Activated CD4-positive, alpha-beta T cell treated with anti-CD3 and anti-CD28 coated beads, Interleukin-2, amount 10 ng/mL, durations not matched to agents 7 days and 5 days (primary cell): ENCODE results near the gene CACNA2D1. TPM values are rescaled to one million over a fixed set of nuclear protein-coding genes. Genes with fewer than 3 reads are reported as not detected.

Source experiments
- CTCF ChIA-PET: fragments of 350-600 bp; sonication (Branson Sonifier 250); formaldehyde crosslinking; loops from one replicate; lab custom pipeline; 2021; ENCODE audit warnings: antibody characterized with exemption; lab: Charles Lee
- POLR2A ChIA-PET: fragments of 350-600 bp; sonication (Branson Sonifier 250); formaldehyde crosslinking; loops from one replicate; lab custom pipeline; 2021; ENCODE audit warnings: antibody characterized with exemption; lab: Charles Lee
- DNase-seq: peaks from one replicate; pipeline ENCODE4 v3.0.0-alpha.2; 2020
- H3K27ac Mint-ChIP-seq: one replicate; pipeline ENCODE4 v1.8.0; 2021; ENCODE audit warnings: mild to moderate bottlenecking, moderate library complexity, mixed read lengths
- H3K27me3 Mint-ChIP-seq: one replicate; pipeline ENCODE4 v1.8.0; 2021; ENCODE audit warnings: mixed read lengths
- H3K36me3 Mint-ChIP-seq: one replicate; pipeline ENCODE4 v1.8.0; 2021; ENCODE audit warnings: low read depth, mixed read lengths
- H3K4me1 Mint-ChIP-seq: one replicate; pipeline ENCODE4 v1.8.0; 2021; ENCODE audit warnings: mixed read lengths
- H3K4me3 Mint-ChIP-seq: one replicate; pipeline ENCODE4 v1.8.0; 2021; ENCODE audit warnings: mild to moderate bottlenecking, moderate library complexity, mixed read lengths
- H3K9me3 Mint-ChIP-seq: one replicate; pipeline ENCODE4 v1.8.0; 2021; ENCODE audit warnings: mixed read lengths
- total RNA-seq, 2 experiments: library from RNA; stranded (reverse); gene quantifications; one replicate each; pipeline ENCODE4 v1.2.3, GENCODE V29; 2021

Gene CACNA2D1
- total RNA-seq, 2 experiments from 2014 or later, result not detected

- CTCF ChIA-PET, result no interaction called here
- no peak for DNase-seq
- Mint-ChIP-seq H3K9me3 (no peaks in the 10 kb centered on the region), H3K27me3 (no peaks in the 10 kb centered on the region), H3K27ac (no peak overlapping the region), H3K36me3 (no peaks in the 10 kb centered on the region), H3K4me3 (no peak overlapping the region), H3K4me1 (no peaks in the 10 kb centered on the region)
- POLR2A ChIA-PET, result no interaction called here
Measured at GRCh38 chr7:82235713-82236112, 207.9 kb downstream of the CACNA2D1 start.

- Mint-ChIP-seq H3K27me3 (no peaks in the 10 kb centered on the region), H3K9me3 (no peaks in the 10 kb centered on the region), H3K27ac (no peak overlapping the region), H3K4me3 (no peak overlapping the region), H3K4me1 (no peaks in the 10 kb centered on the region), H3K36me3 (no peaks in the 10 kb centered on the region)
- ChIA-PET CTCF (no interaction called here), POLR2A (no interaction called here)
- DNase-seq, result no peak
Measured at GRCh38 chr7:82234457-82235049, 209.0 kb downstream of the CACNA2D1 start.

DNA sequence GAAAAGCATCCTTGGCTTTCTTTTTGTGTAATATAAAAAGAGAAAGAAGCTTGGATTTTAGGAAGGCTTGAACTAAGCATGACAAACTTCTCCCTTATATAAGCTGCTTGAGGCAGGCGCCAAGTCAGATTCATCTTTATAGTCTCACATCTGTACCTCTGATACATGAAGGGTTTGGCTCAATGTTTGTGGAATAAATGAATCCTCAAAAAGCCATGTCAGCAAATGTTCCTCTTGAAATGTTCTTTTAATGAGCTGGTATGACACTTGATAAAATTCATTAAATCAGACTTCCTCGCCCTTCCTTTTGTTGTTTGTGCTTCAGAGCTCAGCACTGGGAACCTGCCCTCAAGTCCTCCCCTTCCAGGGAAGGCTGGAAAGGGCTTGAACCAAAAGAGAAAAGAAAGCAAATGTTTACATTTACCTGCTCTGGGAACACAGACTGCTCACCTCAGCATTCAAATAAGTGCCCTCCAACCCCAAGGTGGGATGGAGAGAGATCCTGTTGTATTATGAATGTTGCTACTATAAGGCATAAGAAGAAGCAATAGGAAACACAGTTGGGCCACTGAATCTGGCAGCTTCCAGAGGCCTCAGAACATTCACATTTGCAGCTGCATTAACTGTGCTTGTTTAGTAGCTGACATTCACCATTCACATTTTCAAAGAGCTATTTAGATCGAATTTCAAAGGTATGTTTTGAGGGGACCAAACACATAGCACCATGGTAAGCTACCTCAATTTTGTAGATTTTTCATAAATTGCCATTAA, 212.6 kb downstream of the CACNA2D1 start:
- Mint-ChIP-seq H3K4me3 (no peak overlapping the region), H3K27me3 (no peaks in the 10 kb centered on the region), H3K4me1 (no peaks in the 10 kb centered on the region), H3K27ac (no peak overlapping the region), H3K9me3 (no peaks in the 10 kb centered on the region), H3K36me3 (no peaks in the 10 kb centered on the region)
- ChIA-PET CTCF (no interaction called here), POLR2A (interaction anchor here (0.7 kb wide), 1 partner anchor 13 kb away, joined by 3 read pairs; no protein-coding TSS in a partner anchor)
- DNase-seq, result no peak

DNA sequence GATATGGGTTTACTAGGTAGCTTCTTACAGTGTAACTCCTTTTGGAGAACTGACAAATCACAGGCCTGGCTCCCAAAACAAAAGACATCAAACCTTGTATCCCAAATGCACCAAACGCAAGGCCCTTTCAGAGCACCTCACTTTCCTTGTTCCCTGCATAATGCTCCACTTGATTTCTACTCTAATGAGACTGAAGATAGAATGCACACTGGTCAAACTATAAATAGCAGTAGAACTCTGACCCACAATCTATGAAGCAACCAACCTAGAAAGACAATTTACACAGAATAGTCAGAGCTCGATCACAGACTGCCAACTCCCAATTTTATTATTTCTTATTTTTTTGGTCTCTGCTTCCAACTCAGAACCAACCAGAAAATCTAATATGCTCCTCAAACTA, 214.4 kb downstream of the CACNA2D1 start:
- Mint-ChIP-seq H3K27ac (no peak overlapping the region), H3K4me1 (no peaks in the 10 kb centered on the region), H3K27me3 (no peaks in the 10 kb centered on the region), H3K4me3 (no peak overlapping the region), H3K36me3 (no peaks in the 10 kb centered on the region), H3K9me3 (no peaks in the 10 kb centered on the region)
- no peak for DNase-seq
- CTCF ChIA-PET, result no interaction called here
- POLR2A ChIA-PET, result no interaction called here

DNA sequence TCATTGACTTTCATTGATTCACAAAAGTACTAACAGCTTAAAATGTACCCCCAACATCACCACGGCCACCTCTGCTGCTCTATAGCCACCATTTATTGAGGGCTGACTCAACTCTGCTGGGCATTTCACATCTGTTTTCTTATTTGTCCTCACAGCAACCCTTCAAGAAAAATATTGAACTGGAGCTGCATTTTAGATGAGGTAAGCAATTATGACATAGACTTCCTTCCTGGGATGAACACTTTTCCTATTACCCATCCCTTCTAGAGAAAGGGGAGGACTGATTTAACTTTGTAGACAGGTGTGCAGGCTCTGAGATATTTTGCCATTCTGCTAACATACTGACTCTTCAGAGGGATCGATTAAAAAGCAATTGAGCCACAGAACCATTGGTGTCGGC, 217.4 kb downstream of the CACNA2D1 start:
- Mint-ChIP-seq H3K27ac (no peak overlapping the region), H3K9me3 (no peaks in the 10 kb centered on the region), H3K4me3 (no peak overlapping the region), H3K27me3 (no peaks in the 10 kb centered on the region), H3K4me1 (no peaks in the 10 kb centered on the region), H3K36me3 (no peaks in the 10 kb centered on the region)
- no peak for DNase-seq
- POLR2A ChIA-PET, result no interaction called here
- CTCF ChIA-PET, result no interaction called here

GRCh38 chr7:82224529-82224928, 219.0 kb downstream of the CACNA2D1 start:
- H3K27me3 Mint-ChIP-seq, result no peaks in the 10 kb centered on the region
- H3K36me3 Mint-ChIP-seq, result no peaks in the 10 kb centered on the region
- no peaks in the 10 kb centered on the region for H3K4me1 Mint-ChIP-seq
- H3K4me3 Mint-ChIP-seq, result no peak overlapping the region
- DNase-seq, result no peak
- POLR2A ChIA-PET, result no interaction called here
- CTCF ChIA-PET, result no interaction called here
- H3K9me3 Mint-ChIP-seq, result no peaks in the 10 kb centered on the region
- no peak overlapping the region for H3K27ac Mint-ChIP-seq

GRCh38 chr7:82223580-82223979, 220.0 kb downstream of the CACNA2D1 start:
- POLR2A ChIA-PET, result no interaction called here
- CTCF ChIA-PET, result no interaction called here
- Mint-ChIP-seq H3K27ac (no peak overlapping the region), H3K4me3 (no peak overlapping the region), H3K27me3 (no peaks in the 10 kb centered on the region), H3K9me3 (no peaks in the 10 kb centered on the region), H3K36me3 (no peaks in the 10 kb centered on the region), H3K4me1 (no peaks in the 10 kb centered on the region)
- no peak for DNase-seq

GRCh38 chr7:82221152-82221674, 222.4 kb downstream of the CACNA2D1 start:
- ChIA-PET CTCF (no interaction called here), POLR2A (no interaction called here)
- no peaks in the 10 kb centered on the region for H3K27me3 Mint-ChIP-seq
- H3K9me3 Mint-ChIP-seq, result no peaks in the 10 kb centered on the region
- H3K27ac Mint-ChIP-seq, result no peak overlapping the region
- no peak for DNase-seq
- no peaks in the 10 kb centered on the region for H3K36me3 Mint-ChIP-seq
- H3K4me1 Mint-ChIP-seq, result no peaks in the 10 kb centered on the region
- H3K4me3 Mint-ChIP-seq, result no peak overlapping the region

DNA sequence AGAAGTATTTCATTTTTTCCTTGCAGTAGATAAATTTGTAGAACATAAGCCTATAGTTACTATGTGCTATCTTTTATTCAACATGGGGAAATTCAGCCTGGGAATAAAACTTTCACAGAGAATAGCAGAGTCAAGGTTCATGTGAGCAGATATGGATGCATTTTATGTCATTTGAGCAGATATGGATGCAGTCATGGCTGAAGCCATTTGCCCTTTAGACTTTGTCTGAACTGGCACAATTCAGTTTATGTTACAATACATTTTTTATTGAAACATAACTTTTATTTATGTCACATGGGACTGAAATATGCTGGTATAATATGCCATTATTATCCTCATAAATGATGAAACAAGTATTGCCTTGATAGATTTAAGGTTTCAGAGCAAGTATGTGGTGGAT, 231.1 kb downstream of the CACNA2D1 start:
- H3K27ac Mint-ChIP-seq, result no peak overlapping the region
- H3K27me3 Mint-ChIP-seq, result no peaks in the 10 kb centered on the region
- no peaks in the 10 kb centered on the region for H3K36me3 Mint-ChIP-seq
- H3K4me1 Mint-ChIP-seq, result no peaks in the 10 kb centered on the region
- H3K9me3 Mint-ChIP-seq, result no peaks in the 10 kb centered on the region
- ChIA-PET POLR2A (no interaction called here), CTCF (interaction anchor here (0.5 kb wide), 1 partner anchor 71 kb away, joined by 3 read pairs; no protein-coding TSS in a partner anchor)
- DNase-seq, result no peak
- H3K4me3 Mint-ChIP-seq, result no peak overlapping the region

DNA sequence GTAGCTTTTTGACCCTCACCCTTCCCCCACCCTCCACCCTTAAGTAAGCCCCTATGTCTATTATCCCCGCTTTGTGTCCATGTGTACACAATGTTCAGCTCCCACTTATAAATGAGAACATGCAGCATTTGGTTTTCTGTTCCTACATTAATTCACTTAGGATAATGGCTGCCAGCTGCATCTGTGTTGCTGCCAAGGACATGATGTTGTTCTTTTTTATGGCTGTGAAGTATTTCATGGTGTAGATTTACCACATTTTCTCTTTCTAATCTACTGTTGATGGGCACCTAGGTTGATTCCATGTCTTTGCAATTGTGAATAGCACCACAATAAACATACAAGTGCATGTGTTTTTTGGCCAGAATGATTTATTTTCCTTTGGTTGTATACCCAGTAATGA, 232.2 kb downstream of the CACNA2D1 start:
- Mint-ChIP-seq H3K36me3 (no peaks in the 10 kb centered on the region), H3K27me3 (no peaks in the 10 kb centered on the region), H3K9me3 (no peaks in the 10 kb centered on the region), H3K4me1 (no peaks in the 10 kb centered on the region), H3K4me3 (no peak overlapping the region), H3K27ac (no peak overlapping the region)
- ChIA-PET POLR2A (no interaction called here), CTCF (no interaction called here)
- DNase-seq, result no peak

GRCh38 chr7:82210416-82211184, 233.0 kb downstream of the CACNA2D1 start:
- Mint-ChIP-seq H3K4me1 (no peaks in the 10 kb centered on the region), H3K27ac (no peak overlapping the region), H3K4me3 (no peak overlapping the region), H3K36me3 (no peaks in the 10 kb centered on the region), H3K27me3 (no peaks in the 10 kb centered on the region), H3K9me3 (no peaks in the 10 kb centered on the region)
- CTCF ChIA-PET, result no interaction called here
- DNase-seq, result no peak
- POLR2A ChIA-PET, result no interaction called here

DNA sequence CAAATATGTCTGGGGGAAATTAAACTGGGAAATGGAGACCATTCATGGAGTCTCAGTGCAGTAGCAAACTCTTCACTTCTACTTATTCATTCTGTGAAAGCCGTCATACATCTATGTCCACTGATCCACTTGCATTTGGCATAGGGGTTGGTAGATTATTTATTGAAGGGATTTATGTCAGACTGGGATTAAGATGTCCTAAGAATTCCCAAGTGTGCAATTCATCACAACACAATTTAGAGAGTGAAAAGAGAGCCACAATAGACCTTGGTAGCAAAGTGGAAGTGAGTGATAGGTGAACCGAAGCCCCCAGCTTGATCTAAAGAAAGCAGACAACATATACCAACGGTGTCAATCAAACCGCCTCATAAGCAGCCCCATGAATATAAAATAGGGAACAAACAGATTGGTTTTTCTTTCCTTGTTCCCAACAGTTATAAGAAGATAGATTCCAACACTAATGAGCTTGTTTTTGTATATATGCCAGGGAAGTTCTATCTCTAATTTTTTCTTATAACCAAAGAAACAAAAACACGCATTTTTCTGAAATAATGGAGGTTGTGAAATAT, 234.3 kb downstream of the CACNA2D1 start:
- no peak for DNase-seq
- Mint-ChIP-seq H3K4me3 (no peak overlapping the region), H3K27me3 (no peaks in the 10 kb centered on the region), H3K4me1 (no peaks in the 10 kb centered on the region), H3K36me3 (no peaks in the 10 kb centered on the region), H3K27ac (no peak overlapping the region), H3K9me3 (no peaks in the 10 kb centered on the region)
- POLR2A ChIA-PET, result no interaction called here
- CTCF ChIA-PET, result no interaction called here

- Mint-ChIP-seq H3K27ac (no peak overlapping the region), H3K36me3 (no peaks in the 10 kb centered on the region), H3K4me3 (no peak overlapping the region), H3K4me1 (no peaks in the 10 kb centered on the region), H3K9me3 (no peaks in the 10 kb centered on the region), H3K27me3 (no peaks in the 10 kb centered on the region)
- ChIA-PET POLR2A (interaction anchor here (0.6 kb wide), 1 partner anchor 185 kb away, joined by 3 read pairs; no protein-coding TSS in a partner anchor), CTCF (no interaction called here)
- DNase-seq, result no peak
Measured at GRCh38 chr7:82204694-82205093, 238.9 kb downstream of the CACNA2D1 start.
